SK-N-SH treated with all-trans-retinoic acid at 6 μM for 48 hours (cell line): ENCODE results near the gene MBNL3.

Source experiments
- ESRRG ChIP-seq: fragments of 250-450 bp; sonication (Bioruptor Pico); IDR thresholded peaks from 2 replicates; pipeline ENCODE4 v1.6.1; 2021; ENCODE audit warnings: mild to moderate bottlenecking
- SNAI2 ChIP-seq: fragments of 250-450 bp; sonication (Bioruptor Pico); IDR thresholded peaks from 2 replicates; pipeline ENCODE4 v1.5.0; 2020; ENCODE audit warnings: mild to moderate bottlenecking, moderate library complexity

- TF ChIP-seq SNAI2 = no peak
- no peak for TF ChIP-seq ESRRG (CRISPR knock-in tag)
These were observed 12.8 kb upstream of the MBNL3 start for GRCh38 chrX:132501606-132502005.
